GM12873 (cell line): ENCODE results near the gene SYT5.

Source experiments
- TF ChIP-seq, protein P1 (sequence below): IDR thresholded peaks from 2 replicates; pipeline ENCODE4 v1.5.1; 2012; ENCODE audit warnings: low read depth, mild to moderate bottlenecking, moderate library complexity, low read length, control low read depth; ENCODE audit not compliant: insufficient read depth; ENCODE audit errors: missing control alignments

The SYT5 gene

DNA sequence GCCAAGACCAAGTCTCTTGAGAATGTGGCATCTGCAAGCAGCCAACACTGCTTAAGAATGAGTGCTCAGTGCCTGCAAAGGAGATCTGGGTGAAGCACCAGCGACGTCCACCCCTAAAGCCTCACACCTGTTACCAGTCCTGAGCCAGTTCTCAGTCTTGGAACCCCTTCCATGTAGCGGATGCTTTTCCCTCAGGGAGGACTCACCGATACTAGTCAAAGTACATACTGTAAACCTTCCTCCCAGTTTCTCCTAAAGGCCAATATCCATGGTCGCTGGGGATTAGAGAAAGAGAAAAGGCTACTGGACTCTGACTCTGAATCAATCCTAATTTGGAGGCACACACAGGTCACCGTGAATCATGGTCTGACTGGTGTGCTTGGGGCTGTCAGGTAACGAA is 33.5 kb upstream of the SYT5 start:
- TF ChIP-seq, protein P1, sequence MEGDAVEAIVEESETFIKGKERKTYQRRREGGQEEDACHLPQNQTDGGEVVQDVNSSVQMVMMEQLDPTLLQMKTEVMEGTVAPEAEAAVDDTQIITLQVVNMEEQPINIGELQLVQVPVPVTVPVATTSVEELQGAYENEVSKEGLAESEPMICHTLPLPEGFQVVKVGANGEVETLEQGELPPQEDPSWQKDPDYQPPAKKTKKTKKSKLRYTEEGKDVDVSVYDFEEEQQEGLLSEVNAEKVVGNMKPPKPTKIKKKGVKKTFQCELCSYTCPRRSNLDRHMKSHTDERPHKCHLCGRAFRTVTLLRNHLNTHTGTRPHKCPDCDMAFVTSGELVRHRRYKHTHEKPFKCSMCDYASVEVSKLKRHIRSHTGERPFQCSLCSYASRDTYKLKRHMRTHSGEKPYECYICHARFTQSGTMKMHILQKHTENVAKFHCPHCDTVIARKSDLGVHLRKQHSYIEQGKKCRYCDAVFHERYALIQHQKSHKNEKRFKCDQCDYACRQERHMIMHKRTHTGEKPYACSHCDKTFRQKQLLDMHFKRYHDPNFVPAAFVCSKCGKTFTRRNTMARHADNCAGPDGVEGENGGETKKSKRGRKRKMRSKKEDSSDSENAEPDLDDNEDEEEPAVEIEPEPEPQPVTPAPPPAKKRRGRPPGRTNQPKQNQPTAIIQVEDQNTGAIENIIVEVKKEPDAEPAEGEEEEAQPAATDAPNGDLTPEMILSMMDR, result no peak

- TF ChIP-seq, protein P1, result peak; percentile 63
Measured at GRCh38 chr19:55212447-55212846, 32.4 kb upstream of the SYT5 start.

DNA sequence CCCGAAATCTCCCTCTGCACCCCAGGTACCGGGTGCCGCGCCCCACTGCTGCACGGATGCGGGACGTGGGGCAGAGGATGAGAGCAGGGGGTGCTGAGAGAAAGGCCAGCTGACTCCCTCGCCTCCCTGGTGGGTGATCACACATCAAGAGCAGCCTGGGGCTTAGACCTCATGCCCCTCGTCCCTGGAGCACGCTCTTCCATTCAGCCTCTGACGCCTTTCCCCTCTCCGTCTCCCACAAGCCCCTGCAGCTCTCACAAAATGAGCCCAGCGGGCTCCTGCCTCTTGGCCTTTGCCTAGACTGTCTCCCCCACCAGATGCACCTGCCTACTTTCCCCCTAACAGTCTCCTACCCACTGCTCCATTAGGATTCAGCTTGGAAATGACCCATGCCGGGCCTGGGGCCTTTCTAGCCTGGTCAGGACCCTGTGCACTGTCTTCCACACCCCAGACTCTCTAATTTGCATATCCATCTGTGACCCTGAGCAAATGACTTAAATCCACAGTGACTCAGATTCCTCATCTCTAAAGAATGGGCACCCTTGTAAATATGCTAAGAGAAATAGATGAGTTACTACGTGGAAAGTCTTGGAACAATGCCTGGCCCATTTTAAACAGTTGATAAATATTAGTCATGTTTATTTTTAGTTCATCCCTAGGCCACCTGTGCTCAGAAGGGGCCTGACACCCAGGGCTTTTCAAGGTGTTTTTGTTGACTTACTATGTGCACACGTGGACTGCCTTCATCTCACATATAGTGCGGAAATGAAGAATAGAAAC is 29.8 kb upstream of the SYT5 start:
- TF ChIP-seq, protein P1, result no peak

DNA sequence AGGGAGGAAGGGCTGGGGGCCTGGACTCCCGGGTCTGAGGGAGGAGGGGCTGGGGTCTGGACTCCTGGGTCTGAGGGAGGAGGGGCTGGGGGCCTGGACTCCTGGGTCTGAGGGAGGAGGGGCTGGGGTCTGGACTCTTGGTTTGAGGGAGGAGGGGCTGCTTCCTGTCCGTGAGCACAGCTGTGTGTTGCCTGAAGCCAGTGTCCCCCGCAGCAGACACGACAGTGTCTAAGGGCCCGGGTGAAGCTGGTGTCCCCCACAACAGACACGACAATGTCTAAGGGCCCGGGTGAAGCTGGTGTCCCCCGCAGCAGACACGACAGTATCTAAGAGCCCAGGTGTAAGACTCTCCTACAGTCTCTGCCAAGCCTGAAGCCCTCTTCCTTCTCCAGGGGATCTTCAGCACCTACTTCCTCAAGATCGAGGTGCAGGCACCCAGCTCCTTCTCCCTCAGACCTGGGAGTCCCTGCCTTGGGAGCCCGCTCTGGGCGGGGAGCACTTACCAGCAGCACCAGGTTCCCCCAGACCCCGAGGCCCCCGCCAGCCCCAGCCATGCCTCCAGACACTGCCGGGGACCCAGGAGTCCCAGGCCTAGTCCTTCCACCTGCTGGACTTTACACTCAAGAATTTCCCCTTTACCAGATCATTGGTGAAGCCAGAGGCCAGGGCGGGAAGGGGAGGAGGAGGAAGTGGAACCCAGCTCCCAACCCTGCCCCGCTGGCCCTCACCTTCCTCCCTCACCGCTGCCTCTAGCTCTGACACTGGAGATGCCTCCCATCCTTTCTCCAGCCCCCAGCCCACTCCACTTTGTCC is 29.0 kb upstream of the SYT5 start, which contains the start of gene PTPRH:
Gene PTPRH (minus strand): TSS at position 622 of the 813 bp plus-strand sequence. CDS start 68 bp downstream, at position 554.
- TF ChIP-seq, protein P1, result no peak

- TF ChIP-seq, protein P1, result no peak
Measured at GRCh38 chr19:55206664-55207500, 26.8 kb upstream of the SYT5 start.

DNA sequence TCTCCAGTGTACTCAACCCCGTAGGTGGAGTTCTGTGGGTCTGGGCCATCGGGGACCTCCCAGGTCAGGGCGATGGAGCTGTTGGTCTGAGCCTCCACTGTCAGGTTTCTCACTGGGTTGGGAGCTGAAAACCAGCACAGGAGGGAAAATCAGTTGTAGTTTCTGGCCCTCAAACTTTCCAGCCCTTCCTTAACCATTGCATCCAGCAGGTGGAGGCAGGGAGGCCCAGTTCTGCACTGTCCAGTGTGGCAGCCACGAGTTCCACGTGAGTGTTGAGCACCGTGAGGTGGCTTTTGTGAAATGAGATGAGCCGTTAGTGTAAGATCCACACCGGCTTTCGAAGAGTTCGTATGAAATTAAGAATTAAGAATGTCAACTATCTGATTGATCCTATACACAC is 22.1 kb upstream of the SYT5 start:
- TF ChIP-seq, protein P1, result peak; percentile 25
